HG03571 (cell line): ENCODE data around the gene ADAP1.
A peak's percentile ranks its signal among the peaks of the same experiment; 100 is the strongest.
"Not testable (repeated sequence)": the region's sequence is repeated elsewhere in the genome, so short reads cannot be mapped to it uniquely, and the experiment has no call there.

Source experiments
- ATAC-seq: cut with Tn5 transposase; IDR thresholded peaks from one replicate; pipeline ENCODE4 v1.9.1; 2021; ENCODE audit not compliant: unreplicated experiment

Gene ADAP1

GRCh38 chr7:940599-941408, 13.7 kb downstream of the ADAP1 start:
- no peak for ATAC-seq

- ATAC-seq = no peak
Measured at GRCh38 chr7:939843-940242, 14.6 kb downstream of the ADAP1 start.

- ATAC-seq = no peak
Measured at GRCh38 chr7:938546-939185, 15.8 kb downstream of the ADAP1 start.

DNA sequence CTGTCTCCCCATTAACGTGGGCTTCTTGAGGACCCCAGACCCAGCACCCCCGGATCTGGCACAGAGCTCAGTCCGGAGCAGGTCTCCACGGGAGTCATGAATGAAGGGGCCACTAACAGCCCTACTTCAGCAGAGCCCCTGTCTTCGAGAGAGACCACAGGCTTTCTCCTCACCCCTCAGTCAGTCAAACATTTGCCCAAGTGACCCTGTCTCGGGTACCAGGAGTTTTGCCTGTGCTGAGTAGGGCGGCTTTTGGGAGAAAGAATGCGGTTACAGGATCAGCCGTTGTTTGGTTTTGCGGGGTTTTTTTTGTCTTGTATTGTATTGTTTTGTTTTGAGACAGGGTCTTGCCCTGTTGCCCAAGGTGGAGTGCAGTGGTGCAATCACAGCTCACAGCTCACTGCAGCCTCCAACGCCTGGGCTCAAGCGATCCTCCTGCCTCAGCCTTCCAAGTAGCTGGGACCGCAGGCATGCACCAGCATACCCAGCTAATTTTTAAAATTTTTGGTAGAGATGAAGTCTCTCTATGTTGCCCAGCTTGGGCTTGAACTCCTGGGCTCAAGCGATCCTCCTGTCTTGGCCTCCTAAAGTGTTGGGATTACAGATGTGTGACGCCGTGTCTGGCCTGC, 16.5 kb downstream of the ADAP1 start:
- no peak for ATAC-seq

- ATAC-seq = peak; percentile 70
Measured at GRCh38 chr7:936386-937054, 18.0 kb downstream of the ADAP1 start.

- ATAC-seq = no peak
Measured at GRCh38 chr7:935874-936385, 18.6 kb downstream of the ADAP1 start.

- no peak for ATAC-seq
Measured at GRCh38 chr7:935164-935873, 19.2 kb downstream of the ADAP1 start.

- ATAC-seq = no peak
Measured at GRCh38 chr7:934469-935163, 19.9 kb downstream of the ADAP1 start.

DNA sequence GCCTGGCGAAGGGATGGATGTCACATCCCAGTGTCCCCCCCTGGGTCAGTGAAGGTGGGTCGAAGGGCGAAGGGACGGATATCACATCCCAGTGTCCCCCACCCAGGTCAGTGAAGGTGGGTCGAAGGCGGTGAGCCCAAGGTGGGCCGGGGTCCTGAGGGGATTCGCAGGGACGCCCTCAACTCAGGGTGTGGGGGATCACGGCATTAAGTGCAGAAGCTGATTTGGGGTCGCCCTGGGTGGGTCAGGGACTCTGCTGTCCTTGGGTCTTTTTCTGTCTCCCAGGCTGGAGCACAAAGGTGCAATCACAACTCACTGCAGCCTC, 21.9 kb downstream of the ADAP1 start:
- ATAC-seq = no peak

GRCh38 chr7:931871-932650, 22.4 kb downstream of the ADAP1 start:
- ATAC-seq = no peak

GRCh38 chr7:930975-931758, 23.3 kb downstream of the ADAP1 start:
- no peak for ATAC-seq

GRCh38 chr7:929311-929711, 25.2 kb downstream of the ADAP1 start:
- ATAC-seq = no peak

GRCh38 chr7:927031-927671, 27.3 kb downstream of the ADAP1 start:
- ATAC-seq = no peak

GRCh38 chr7:926061-927030, 28.1 kb downstream of the ADAP1 start:
- ATAC-seq = no peak

DNA sequence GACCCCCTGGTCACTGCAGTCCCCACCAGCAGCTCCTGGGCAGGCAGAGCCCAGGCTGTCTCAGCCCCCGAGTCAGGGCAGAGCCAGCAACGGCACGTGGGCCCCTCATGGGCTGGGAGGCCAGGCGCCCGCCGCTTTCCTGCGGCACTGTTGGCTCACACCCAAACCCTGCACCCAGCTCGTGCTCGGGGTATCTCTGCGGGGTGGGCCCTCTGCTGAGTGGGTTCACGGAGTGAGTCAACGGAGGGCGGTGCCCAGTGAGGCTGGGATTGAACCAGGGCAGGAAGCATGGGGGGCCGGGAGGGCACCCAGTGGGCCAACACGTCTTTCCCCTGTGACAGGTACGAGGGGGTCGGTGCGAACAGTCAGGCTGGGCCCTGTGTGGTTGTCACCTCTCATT, 28.9 kb downstream of the ADAP1 start:
- ATAC-seq = no peak

DNA sequence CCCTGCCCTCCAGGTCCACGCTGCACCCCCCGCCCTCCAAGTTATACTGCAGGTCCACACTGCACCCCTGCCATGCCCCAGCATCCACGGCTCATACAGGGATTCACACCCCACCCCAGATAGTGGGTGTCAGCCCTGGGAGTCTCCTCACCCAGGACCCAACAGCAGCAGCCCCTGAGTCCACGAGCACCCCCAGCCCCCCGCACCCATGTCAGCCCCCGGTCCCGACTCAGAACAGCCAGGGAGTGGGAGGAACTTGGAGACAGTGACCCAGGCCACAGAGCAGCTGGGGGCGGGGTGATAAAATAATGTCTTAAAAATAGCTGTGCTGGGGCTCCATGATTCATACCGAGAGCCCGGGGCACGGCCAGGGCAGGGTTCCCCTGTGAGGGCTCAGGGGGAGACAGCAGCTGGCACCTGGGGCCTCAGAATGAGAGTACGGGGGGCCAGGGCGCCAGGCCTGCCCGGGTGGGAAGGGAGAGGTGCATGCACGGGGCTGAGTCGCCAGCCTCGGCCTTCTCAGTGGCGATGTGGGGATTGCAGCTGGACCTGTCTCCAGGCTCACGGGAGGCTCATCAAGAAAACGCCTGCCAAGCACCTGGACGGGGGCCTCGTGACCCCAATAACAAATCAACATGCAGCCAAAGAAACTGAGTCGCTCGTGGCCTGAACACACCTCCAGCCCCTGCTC, 29.8 kb downstream of the ADAP1 start:
- peak; percentile 41 for ATAC-seq

DNA sequence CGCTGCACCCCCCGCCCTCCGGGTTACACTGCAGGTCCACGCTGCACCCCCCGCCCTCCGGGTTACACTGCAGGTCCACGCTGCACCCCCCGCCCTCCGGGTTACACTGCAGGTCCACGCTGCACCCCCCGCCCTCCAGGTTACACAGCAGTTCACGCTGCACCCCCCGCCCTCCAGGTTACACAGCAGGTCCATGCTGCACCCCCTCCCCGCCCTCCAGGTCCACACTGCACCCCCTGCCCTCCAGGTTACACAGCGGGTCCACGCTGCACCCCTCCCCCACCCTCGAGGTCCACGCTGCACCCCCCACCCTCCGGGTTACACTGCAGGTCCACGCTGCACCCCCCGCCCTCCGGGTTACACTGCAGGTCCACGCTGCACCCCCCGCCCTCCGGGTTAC, 30.4 kb downstream of the ADAP1 start:
- not testable (repeated sequence) for ATAC-seq
